ENCODE measurements around the gene LAMA4.
A peak's percentile ranks its signal among the peaks of the same experiment; 100 is the strongest.

Gene LAMA4

GRCh38 chr6:112172540-112172939, 81.8 kb downstream of the LAMA4 start:
- no peak for DNase-seq (ENCODE audit: low read depth)
- H3K4me3 ChIP-seq (ENCODE audit: low read depth, low read length) = no peak overlapping the region
- in situ Hi-C loops (cut with HindIII; ENCODE audit: low sequenced_read_pairs) = no loop called here
- TF ChIP-seq CTCF (IDR thresholded peaks at IDR 0.05; ENCODE audit: low read depth, low read length, missing control alignments) = no peak

GRCh38 chr6:112169541-112169940, 84.8 kb downstream of the LAMA4 start:
- no peak for DNase-seq (ENCODE audit: low read depth)
- no peak for TF ChIP-seq CTCF (IDR thresholded peaks at IDR 0.05; ENCODE audit: low read depth, low read length, missing control alignments)
- no peak overlapping the region for H3K4me3 ChIP-seq (ENCODE audit: low read depth, low read length)
- in situ Hi-C loops (cut with HindIII; ENCODE audit: low sequenced_read_pairs) = no loop called here

GRCh38 chr6:112163295-112164257, 90.8 kb downstream of the LAMA4 start:
- in situ Hi-C loops (cut with HindIII; ENCODE audit: low sequenced_read_pairs) = no loop called here
- no peak for DNase-seq (ENCODE audit: low read depth)
- peak; percentile 87 for TF ChIP-seq CTCF (IDR thresholded peaks at IDR 0.05; ENCODE audit: low read depth, low read length, missing control alignments)
- H3K4me3 ChIP-seq (ENCODE audit: low read depth, low read length) = no peak overlapping the region

- in situ Hi-C loops (cut with HindIII; ENCODE audit: low sequenced_read_pairs) = no loop called here
- no peak overlapping the region for H3K4me3 ChIP-seq (ENCODE audit: low read depth, low read length)
- no peak for DNase-seq (ENCODE audit: low read depth)
- TF ChIP-seq CTCF (IDR thresholded peaks at IDR 0.05; ENCODE audit: low read depth, low read length, missing control alignments) = no peak
Measured at GRCh38 chr6:112160745-112161144, 93.6 kb downstream of the LAMA4 start.

- no peak for DNase-seq (ENCODE audit: low read depth)
- in situ Hi-C loops (cut with HindIII; ENCODE audit: low sequenced_read_pairs) = loop anchor here (5.0 kb wide), 1 partner anchor 39 kb away; no protein-coding TSS in a partner anchor
- TF ChIP-seq CTCF (IDR thresholded peaks at IDR 0.05; ENCODE audit: low read depth, low read length, missing control alignments) = no peak
- no peak overlapping the region for H3K4me3 ChIP-seq (ENCODE audit: low read depth, low read length)
Measured at GRCh38 chr6:112156668-112157067, 97.7 kb downstream of the LAMA4 start.

GRCh38 chr6:112155886-112156285, 98.5 kb downstream of the LAMA4 start:
- no peak overlapping the region for H3K4me3 ChIP-seq (ENCODE audit: low read depth, low read length)
- in situ Hi-C loops (cut with HindIII; ENCODE audit: low sequenced_read_pairs) = loop anchor here (5.0 kb wide), 1 partner anchor 39 kb away; no protein-coding TSS in a partner anchor
- no peak for TF ChIP-seq CTCF (IDR thresholded peaks at IDR 0.05; ENCODE audit: low read depth, low read length, missing control alignments)
- no peak for DNase-seq (ENCODE audit: low read depth)

Data from astrocyte of the cerebellum (primary cell).